HEK293T (cell line): ENCODE measurements around the gene KRTAP10-11.

ENCODE experiments used
- CTCF ChIA-PET: fragments of 350-600 bp; formaldehyde crosslinking; extraction: SDS; loops from one replicate; lab custom pipeline; 2021; ENCODE audit warnings: antibody characterized with exemption, inconsistent platforms; lab: Yijun Ruan, JAX
- POLR2A ChIA-PET: fragments of 350-600 bp; formaldehyde crosslinking; extraction: SDS; loops from one replicate; lab custom pipeline; 2020; ENCODE audit warnings: antibody characterized with exemption, inconsistent platforms; lab: Yijun Ruan, JAX
- DNase-seq: peaks from one replicate; pipeline ENCODE4 v3.0.0; 2012; ENCODE audit warnings: mixed read lengths; ENCODE audit errors: extremely low spot score
- ARNT ChIP-seq: fragments of 450-650 bp; IDR thresholded peaks from 2 replicates; pipeline ENCODE4 v1.6.1; 2017; ENCODE audit warnings: mild to moderate bottlenecking
- BHLHE40 ChIP-seq: fragments of 450-650 bp; IDR thresholded peaks from 2 replicates; pipeline ENCODE4 v1.6.1; 2016; ENCODE audit warnings: mild to moderate bottlenecking, moderate library complexity, borderline replicate concordance
- CTBP1 ChIP-seq: fragments of 450-650 bp; IDR thresholded peaks from 2 replicates; pipeline ENCODE4 v1.6.1; 2016; ENCODE audit warnings: borderline replicate concordance
- ELF4 ChIP-seq: fragments of 450-650 bp; IDR thresholded peaks from 2 replicates; pipeline ENCODE4 v1.6.1; 2017; ENCODE audit warnings: antibody characterized with exemption
- FOXA1 ChIP-seq: fragments of 450-650 bp; IDR thresholded peaks from 2 replicates; pipeline ENCODE4 v1.6.1; 2016; ENCODE audit warnings: mild to moderate bottlenecking
- FOXK2 ChIP-seq: fragments of 450-650 bp; IDR thresholded peaks from 2 replicates; pipeline ENCODE4 v1.6.1; 2016; ENCODE audit warnings: mild to moderate bottlenecking
- FOXM1 ChIP-seq: fragments of 450-650 bp; IDR thresholded peaks from 2 replicates; pipeline ENCODE4 v1.6.1; 2017; ENCODE audit warnings: mild to moderate bottlenecking, borderline replicate concordance
- HDGF ChIP-seq: fragments of 450-650 bp; IDR thresholded peaks from 2 replicates; pipeline ENCODE4 v1.6.1; 2017; ENCODE audit warnings: antibody characterized with exemption, borderline replicate concordance
- L3MBTL2 ChIP-seq: fragments of 450-650 bp; conservative IDR thresholded peaks from 2 replicates; pipeline ENCODE4 v1.6.1; 2016; ENCODE audit warnings: mild to moderate bottlenecking
- LEF1 ChIP-seq: fragments of 450-650 bp; IDR thresholded peaks from 2 replicates; pipeline ENCODE4 v1.6.1; 2017; ENCODE audit warnings: mild to moderate bottlenecking, borderline replicate concordance
- NFRKB ChIP-seq: fragments of 450-650 bp; IDR thresholded peaks from 2 replicates; pipeline ENCODE4 v1.6.1; 2016; ENCODE audit warnings: mild to moderate bottlenecking, moderate library complexity
- SP1 ChIP-seq: fragments of 450-650 bp; IDR thresholded peaks from 2 replicates; pipeline ENCODE4 v1.6.1; 2017
- SUZ12 ChIP-seq: fragments of 450-650 bp; IDR thresholded peaks from 2 replicates; pipeline ENCODE4 v1.6.1; 2016; ENCODE audit warnings: mild to moderate bottlenecking
- TARDBP ChIP-seq: fragments of 450-650 bp; IDR thresholded peaks from 2 replicates; pipeline ENCODE4 v1.6.1; 2016
- ZNF384 ChIP-seq: fragments of 450-650 bp; IDR thresholded peaks from 2 replicates; pipeline ENCODE4 v1.6.1; 2016
- TF ChIP-seq, protein P1 (sequence below): fragments of 450-650 bp; IDR thresholded peaks from 2 replicates; pipeline ENCODE4 v1.6.1; 2016

Gene KRTAP10-11

DNA sequence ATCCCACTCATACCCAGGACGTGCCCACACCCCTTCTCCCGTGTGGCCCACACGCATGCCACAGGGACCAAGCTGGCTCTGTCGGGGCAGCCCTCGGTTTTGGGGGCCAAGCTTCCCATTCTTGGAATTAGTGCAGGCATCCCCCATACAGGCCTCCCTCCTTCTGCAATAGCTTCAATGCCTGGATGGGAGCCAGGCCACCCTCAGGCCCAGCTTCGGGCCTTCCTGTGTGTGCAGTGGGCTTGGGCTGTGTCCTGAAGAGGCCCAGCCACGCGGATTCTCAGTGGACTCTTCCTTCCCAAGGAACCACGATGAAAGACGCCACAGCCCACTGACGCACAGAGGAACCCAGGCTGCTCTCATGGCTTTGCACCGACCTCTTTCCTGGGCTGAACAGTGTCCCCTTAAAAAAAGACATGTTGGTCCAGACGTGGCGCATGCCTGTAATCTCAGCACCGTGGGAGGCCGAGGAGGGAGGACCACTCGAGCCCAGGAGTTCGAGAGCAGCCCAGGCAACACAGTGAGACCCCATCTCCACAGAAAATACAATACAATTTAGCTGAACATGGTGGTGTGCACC lies 3.4 kb downstream of the KRTAP10-11 start:
- POLR2A ChIA-PET, result no interaction called here
- no peak for DNase-seq
- CTCF ChIA-PET, result no interaction called here
- TF ChIP-seq FOXM1 (no peak), NFRKB (no peak), TARDBP (no peak), FOXA1 (no peak), BHLHE40 (no peak), HDGF (no peak)

DNA sequence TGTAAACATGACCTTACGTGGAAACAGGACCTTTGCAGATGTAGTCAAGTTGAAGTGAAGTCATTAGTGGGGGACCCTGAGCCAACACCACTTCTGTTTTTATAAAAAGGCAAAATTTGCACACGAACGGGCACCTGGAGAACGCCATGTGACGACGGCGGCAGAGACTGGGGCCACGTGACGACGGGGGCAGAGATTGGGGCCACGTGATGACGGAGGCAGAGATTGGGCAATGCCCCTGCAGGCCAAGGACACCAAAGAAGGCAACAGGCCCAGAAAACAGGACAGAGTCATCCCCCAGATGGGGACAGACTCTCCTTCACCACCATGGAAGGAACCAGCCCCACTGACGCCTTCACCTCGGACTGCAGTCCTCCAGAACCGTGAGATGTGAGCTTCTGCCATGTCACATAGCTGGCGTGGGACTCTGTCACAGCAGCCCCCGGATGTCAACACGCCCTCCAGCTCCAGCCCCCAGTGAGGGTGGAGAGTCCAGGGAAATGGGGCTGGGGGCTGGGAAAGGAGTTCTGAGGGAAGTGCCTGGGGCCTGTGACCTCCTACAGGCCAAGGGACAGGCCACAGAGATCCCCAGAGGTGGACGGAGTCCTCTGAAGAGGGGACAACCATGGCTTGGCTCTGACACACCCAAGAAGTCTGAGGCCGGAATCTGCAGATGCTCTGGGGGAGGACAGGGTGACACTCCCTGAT lies 4.2 kb downstream of the KRTAP10-11 start:
- DNase-seq, result no peak
- TF ChIP-seq ELF4 (no peak), SUZ12 (no peak), CTBP1 (no peak), FOXM1 (no peak), HDGF (no peak), NFRKB (no peak)
- CTCF ChIA-PET, result no interaction called here
- POLR2A ChIA-PET, result no interaction called here

DNA sequence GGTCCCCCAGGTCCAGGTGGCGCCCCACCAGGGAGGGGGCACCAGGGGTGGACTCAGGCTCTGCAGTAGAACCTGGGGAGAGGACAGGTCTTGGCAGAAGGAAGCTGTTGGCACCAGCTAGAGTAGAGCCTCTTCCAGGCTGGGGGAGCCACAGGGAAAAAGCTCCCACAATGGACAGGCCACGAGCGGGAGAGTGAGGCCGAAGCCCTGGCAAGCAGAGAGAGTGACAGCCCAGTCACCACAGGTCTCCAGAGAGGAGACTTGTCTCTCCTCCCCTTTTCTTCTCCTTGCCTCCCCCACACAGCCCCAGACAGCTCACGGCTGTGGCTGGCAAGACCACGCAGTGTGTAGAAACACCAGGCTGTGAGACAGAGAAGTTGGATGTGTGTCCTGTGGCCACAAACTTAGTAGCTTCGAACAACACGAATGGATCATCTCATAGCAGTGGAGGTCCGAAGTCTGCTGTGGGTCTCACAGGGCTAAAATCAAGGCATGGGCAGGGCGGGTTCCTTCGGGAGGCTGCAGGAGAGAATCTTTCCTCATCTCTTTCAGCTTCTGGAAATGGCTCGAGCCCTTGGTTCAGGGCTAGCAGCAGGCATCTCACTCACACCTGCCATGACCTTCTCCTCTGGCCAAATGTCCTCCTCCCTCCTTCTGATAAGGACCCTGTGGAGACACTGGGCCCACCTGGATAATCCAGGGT lies 4.9 kb downstream of the KRTAP10-11 start:
- TF ChIP-seq, protein P1, sequence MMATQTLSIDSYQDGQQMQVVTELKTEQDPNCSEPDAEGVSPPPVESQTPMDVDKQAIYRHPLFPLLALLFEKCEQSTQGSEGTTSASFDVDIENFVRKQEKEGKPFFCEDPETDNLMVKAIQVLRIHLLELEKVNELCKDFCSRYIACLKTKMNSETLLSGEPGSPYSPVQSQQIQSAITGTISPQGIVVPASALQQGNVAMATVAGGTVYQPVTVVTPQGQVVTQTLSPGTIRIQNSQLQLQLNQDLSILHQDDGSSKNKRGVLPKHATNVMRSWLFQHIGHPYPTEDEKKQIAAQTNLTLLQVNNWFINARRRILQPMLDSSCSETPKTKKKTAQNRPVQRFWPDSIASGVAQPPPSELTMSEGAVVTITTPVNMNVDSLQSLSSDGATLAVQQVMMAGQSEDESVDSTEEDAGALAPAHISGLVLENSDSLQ, result no peak
- TF ChIP-seq FOXA1, result no peak
- TF ChIP-seq ARNT, result no peak
- no peak for TF ChIP-seq ELF4
- TF ChIP-seq NFRKB, result no peak
- TF ChIP-seq FOXK2, result no peak
- no peak for TF ChIP-seq HDGF
- TF ChIP-seq SP1, result no peak
- no peak for TF ChIP-seq CTBP1
- no peak for TF ChIP-seq TARDBP
- no peak for TF ChIP-seq FOXM1
- ChIA-PET CTCF (no interaction called here), POLR2A (no interaction called here)
- DNase-seq, result no peak

DNA sequence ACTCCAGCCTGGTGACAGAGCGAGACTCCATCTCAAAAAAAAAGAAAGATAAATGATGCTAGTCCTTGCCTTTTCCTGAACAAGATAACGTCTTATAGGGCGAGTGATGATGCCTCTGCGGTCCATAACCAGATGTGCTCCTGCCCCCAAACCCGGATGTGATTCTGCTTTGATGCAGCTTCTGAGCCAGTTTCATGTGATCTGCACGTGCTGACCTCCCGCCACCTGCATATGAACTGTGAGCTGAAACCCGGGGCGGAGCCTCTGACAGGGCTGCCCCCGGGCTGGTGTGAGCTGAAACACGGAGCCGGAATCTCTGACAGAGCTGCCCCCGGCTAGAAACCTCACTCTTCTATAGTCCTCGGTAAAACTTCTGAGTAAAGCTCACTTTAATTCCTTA lies 6.9 kb downstream of the KRTAP10-11 start:
- POLR2A ChIA-PET, result no interaction called here
- DNase-seq, result no peak
- TF ChIP-seq BHLHE40 (no peak), TARDBP (no peak), L3MBTL2 (peak; percentile 47), FOXK2 (no peak)
- CTCF ChIA-PET, result no interaction called here

DNA sequence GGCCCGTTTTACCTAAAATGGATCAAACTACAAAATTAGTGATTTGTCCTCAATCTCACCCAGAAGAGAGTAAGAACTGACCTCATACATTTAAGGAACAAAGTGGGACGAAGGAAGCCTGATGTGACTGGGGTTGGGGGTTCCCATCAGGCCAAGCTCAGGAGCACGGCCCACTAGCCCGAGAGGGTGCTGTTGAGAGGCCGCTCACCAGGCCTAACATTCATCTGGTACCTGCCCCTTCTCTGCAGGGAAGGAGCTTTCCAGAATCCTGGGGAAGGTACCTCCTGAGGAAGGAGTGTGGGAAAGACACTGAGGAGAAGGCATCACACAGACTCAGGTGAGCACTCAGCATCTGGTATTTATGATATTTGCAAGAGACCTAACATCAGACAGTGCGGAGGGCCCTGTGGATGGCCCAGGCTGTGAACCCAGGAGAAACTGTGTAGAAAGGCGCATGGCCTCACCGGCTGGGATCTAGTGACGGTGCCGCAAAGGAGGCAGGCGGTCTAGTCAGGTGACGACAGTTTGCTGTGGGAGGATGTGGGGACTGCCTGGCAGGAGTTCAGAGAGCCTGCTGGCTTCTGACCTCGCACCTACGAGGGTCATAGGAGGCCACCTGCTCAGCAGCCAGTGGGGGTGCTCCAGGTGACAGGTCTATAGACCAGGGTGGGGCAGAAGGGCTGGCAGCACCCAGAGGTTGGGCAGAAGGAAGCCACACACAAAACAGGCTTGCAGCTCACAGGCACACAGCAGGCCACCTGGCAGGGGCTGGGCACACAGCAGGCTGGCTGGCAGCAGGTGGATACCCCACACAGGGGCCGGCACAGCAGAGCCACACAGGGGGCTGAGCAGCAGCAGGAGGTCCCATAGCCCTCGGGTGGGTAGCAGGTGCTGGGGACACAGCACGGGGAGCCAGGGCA lies 7.7 kb downstream of the KRTAP10-11 start:
- POLR2A ChIA-PET, result no interaction called here
- CTCF ChIA-PET, result no interaction called here
- no peak for DNase-seq
- TF ChIP-seq HDGF (no peak), ARNT (no peak), SUZ12 (no peak), SP1 (no peak), TARDBP (no peak), BHLHE40 (no peak)

DNA sequence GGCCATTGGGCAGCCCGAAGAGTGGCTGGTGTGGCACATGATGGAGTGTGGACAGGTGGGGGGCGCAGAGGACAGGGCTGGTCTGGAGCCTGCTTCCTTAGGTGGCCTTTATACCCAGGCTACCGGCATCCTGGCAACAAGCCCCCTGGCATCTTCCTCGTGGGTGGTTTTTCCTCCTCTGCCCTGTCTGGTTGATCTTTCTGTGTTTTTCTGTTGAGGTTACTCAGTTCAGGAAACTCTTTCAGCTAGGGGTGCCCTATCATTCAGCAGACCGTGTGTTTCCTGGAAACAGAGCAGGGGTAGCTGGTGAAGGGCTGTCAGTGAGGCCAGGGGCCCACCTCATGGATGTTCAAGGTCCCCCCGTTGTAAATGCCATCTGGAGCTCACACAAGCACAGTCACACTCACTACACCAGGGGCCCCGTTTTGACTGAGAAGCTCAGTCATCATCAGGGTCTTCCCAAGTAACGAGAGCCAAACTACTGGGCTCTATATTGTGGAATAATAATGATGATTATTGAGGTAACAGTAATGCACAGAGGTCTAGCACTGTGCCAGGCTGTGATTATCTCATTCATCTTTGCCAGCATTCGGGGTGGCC lies 8.5 kb downstream of the KRTAP10-11 start, which contains the start of gene KRTAP12-4:
KRTAP12-4 (minus strand) TSS at position 84 of the 600 bp plus-strand sequence; CDS start at position 39, 45 bp downstream.
- TF ChIP-seq CTBP1, result no peak
- TF ChIP-seq SUZ12, result no peak
- no peak for TF ChIP-seq FOXM1
- TF ChIP-seq FOXA1, result no peak
- no peak for TF ChIP-seq NFRKB
- no peak for TF ChIP-seq FOXK2
- no peak for TF ChIP-seq LEF1
- no peak for TF ChIP-seq ARNT
- TF ChIP-seq SP1, result no peak
- no peak for TF ChIP-seq ELF4
- no peak for TF ChIP-seq ZNF384
- TF ChIP-seq HDGF, result no peak
- no peak for TF ChIP-seq TARDBP
- no peak for TF ChIP-seq L3MBTL2
- TF ChIP-seq, protein P1, result no peak
- no peak for TF ChIP-seq BHLHE40
- ChIA-PET CTCF (no interaction called here), POLR2A (no interaction called here)
- DNase-seq, result no peak
